Loucy (cell line): ENCODE measurements around the gene VPREB3.

Experiments used
- H2AFZ ChIP-seq: fragments of 200-600 bp; sonication (generic); 2 replicates; pipeline ENCODE4 v1.6.0; 2016; ENCODE audit warnings: antibody characterized with exemption, mild to moderate bottlenecking, low read length, moderate library complexity
- H3F3A ChIP-seq: fragments of 200-600 bp; 2 replicates; pipeline ENCODE4 v1.6.0; 2016; ENCODE audit warnings: antibody characterized with exemption, low read depth, mild to moderate bottlenecking
- H3K27me3 ChIP-seq: fragments of 200-600 bp; sonication (generic); 2 replicates; pipeline ENCODE4 v1.6.1; 2014; ENCODE audit warnings: low read length, mild to moderate bottlenecking; ENCODE audit not compliant: insufficient read depth, poor library complexity, severe bottlenecking
- H3K36me3 ChIP-seq: fragments of 200-600 bp; sonication (generic); 2 replicates; pipeline ENCODE4 v1.6.1; 2016; ENCODE audit warnings: low read length; ENCODE audit not compliant: insufficient read depth
- H3K4me1 ChIP-seq: fragments of 200-600 bp; sonication (generic); 2 replicates; pipeline ENCODE4 v1.5.1; 2014; ENCODE audit warnings: low read length, mild to moderate bottlenecking; ENCODE audit not compliant: insufficient read depth, poor library complexity, severe bottlenecking
- H3K4me2 ChIP-seq: fragments of 200-600 bp; sonication (generic); 2 replicates; pipeline ENCODE4 v1.6.0; 2014; ENCODE audit warnings: antibody characterized with exemption, low read length, low read depth, mild to moderate bottlenecking; ENCODE audit not compliant: poor library complexity, severe bottlenecking
- H3K4me3 ChIP-seq: fragments of 200-600 bp; sonication (generic); 2 replicates; pipeline ENCODE4 v1.5.1; 2014; ENCODE audit warnings: low read length, mild to moderate bottlenecking, mixed read lengths; ENCODE audit not compliant: poor library complexity, severe bottlenecking
- H3K79me2 ChIP-seq: fragments of 200-600 bp; sonication (generic); 2 replicates; pipeline ENCODE4 v1.6.1; 2014; ENCODE audit warnings: low read length; ENCODE audit not compliant: insufficient read depth
- H3K9ac ChIP-seq: fragments of 200-600 bp; sonication (generic); 2 replicates; pipeline ENCODE4 v1.6.0; 2014; ENCODE audit warnings: mild to moderate bottlenecking, low read depth, low read length, moderate library complexity; ENCODE audit not compliant: poor library complexity, severe bottlenecking
- H3K9me2 ChIP-seq: fragments of 200-600 bp; sonication (generic); replicated peaks from 2 replicates; pipeline ENCODE4 v1.6.1; 2016; ENCODE audit warnings: low read depth, low read length, mixed read lengths
- H3K9me3 ChIP-seq: fragments of 200-600 bp; sonication (generic); 2 replicates; pipeline ENCODE4 v1.6.1; 2014; ENCODE audit warnings: mild to moderate bottlenecking, antibody characterized with exemption, low read length, low read depth; ENCODE audit not compliant: insufficient read depth
- H4K20me1 ChIP-seq: fragments of 200-600 bp; sonication (generic); 2 replicates; pipeline ENCODE4 v1.6.0; 2014; ENCODE audit warnings: antibody characterized with exemption, low read length, mild to moderate bottlenecking; ENCODE audit not compliant: insufficient read depth, poor library complexity, severe bottlenecking
- CTCF ChIP-seq: fragments of 200-600 bp; sonication (generic); conservative IDR thresholded peaks from 2 replicates; pipeline ENCODE4 v1.5.1; 2014; ENCODE audit warnings: mild to moderate bottlenecking, antibody characterized with exemption, low read length
- EZH2phosphoT487 ChIP-seq: fragments of 200-600 bp; IDR thresholded peaks from 2 replicates; pipeline ENCODE4 v1.6.1; 2018; ENCODE audit warnings: antibody characterized with exemption, mild to moderate bottlenecking, moderate library complexity, borderline replicate concordance

VPREB3 gene, protein sequence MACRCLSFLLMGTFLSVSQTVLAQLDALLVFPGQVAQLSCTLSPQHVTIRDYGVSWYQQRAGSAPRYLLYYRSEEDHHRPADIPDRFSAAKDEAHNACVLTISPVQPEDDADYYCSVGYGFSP

GRCh38 chr22:23754220-23754919 is at the start of gene VPREB3:
Gene VPREB3 (minus strand): TSS chr22:23754425. CDS start chr22:23754363, 62 bp downstream.
- H3K36me3 ChIP-seq = no peaks in the 10 kb centered on the region
- peaks cover 13% of the 10 kb centered on the region; the same call in 1 of the 2 replicates for H3K79me2 ChIP-seq
- no peaks in the 10 kb centered on the region for H3K9me3 ChIP-seq
- H2AFZ ChIP-seq = no peak within 1 kb of the TSS
- H3K4me1 ChIP-seq = peaks cover 37% of the 10 kb centered on the region
- peaks cover 3% of the 10 kb centered on the region; the same call in 1 of the 2 replicates for H3F3A ChIP-seq
- TF ChIP-seq CTCF (no peak), EZH2phosphoT487 (no peak)
- no peak within 1 kb of the TSS for H3K9ac ChIP-seq
- no peak within 1 kb of the TSS for H3K4me3 ChIP-seq
- no peaks in the 10 kb centered on the region for H4K20me1 ChIP-seq
- no peaks in the 10 kb centered on the region for H3K9me2 ChIP-seq
- no peaks in the 10 kb centered on the region for H3K27me3 ChIP-seq
- no peak within 1 kb of the TSS for H3K4me2 ChIP-seq

DNA sequence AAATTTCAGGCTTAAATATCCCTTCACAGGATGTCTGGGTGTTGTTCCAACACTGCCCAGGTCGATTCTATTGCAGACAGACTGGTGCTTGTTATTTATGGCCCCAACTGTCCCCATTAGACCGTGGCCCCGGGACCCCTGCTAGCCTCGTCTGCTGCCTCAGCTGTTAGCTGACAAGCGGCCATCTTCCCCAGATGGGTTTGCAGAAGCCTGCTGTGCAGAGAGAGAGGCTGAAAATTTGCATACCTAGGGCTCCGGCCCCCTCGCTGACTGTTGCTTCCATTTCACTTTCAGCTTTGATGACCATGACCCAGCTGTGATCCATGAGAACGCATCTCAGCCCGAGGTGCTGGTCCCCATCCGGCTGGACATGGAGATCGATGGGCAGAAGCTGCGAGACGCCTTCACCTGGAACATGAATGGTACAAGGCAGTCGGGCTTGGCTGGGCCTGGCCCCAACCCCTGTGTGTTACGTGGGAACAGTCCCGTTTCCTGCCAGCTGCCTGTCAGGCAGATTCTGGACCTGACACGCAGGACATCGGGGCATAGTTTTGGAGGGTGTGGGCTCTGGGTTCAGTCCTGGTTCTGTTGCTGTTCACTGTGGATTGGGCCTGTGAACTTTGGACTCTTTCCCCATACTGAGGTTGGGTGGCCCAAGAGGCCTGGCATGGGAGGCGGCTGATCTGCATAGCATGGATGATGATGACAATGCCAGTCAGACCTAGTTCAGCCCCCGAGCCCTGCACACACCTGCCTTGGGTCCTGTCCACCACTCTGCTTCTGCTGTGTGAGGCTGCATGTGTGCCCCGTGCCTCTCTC is 49.0 kb upstream of the VPREB3 start:
- Histone ChIP-seq H4K20me1 (no peaks in the 10 kb centered on the region), H3K9me2 (no peaks in the 10 kb centered on the region), H3K36me3 (peaks cover 84% of the 10 kb centered on the region; the same call in 1 of the 2 replicates), H3K9me3 (no peaks in the 10 kb centered on the region), H3K27me3 (no peaks in the 10 kb centered on the region), H3K4me1 (no peaks in the 10 kb centered on the region), H3K79me2 (no peaks in the 10 kb centered on the region), H3F3A (no peaks in the 10 kb centered on the region), H3K4me2 (no peak overlapping the region), H3K9ac (no peak overlapping the region), H3K4me3 (no peak overlapping the region), H2AFZ (no peak overlapping the region)
- TF ChIP-seq CTCF = no peak
- no peak for TF ChIP-seq EZH2phosphoT487

DNA sequence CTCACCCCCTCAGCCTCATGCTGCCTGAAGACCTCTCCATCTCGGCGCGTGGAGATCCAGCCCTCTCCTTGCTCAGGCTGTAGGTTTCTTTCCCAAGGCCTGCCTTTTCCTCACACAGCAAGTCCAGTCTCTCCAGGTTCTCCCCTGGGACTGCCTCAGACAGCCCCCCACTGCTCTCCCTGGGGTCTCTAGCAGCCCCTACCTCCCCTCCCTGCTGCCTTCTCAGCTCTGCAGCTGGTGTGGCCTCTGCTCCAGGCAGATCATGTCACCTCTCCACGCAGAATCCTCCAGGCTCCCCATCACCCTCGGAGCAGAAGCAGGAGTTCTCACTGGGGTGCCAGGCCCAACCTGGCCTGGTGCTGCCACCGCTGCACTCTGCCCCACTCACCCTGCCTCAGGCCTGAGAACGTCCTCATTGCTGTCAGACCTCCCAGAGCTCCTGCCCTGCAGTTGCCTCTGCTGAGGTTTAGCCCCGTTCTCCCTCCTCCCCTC is 47.7 kb upstream of the VPREB3 start:
- Histone ChIP-seq H3K9me2 (no peaks in the 10 kb centered on the region), H3K9me3 (no peaks in the 10 kb centered on the region), H3K36me3 (peaks cover 84% of the 10 kb centered on the region; the same call in 1 of the 2 replicates), H2AFZ (no peak overlapping the region), H3K27me3 (no peaks in the 10 kb centered on the region), H3K9ac (no peak overlapping the region), H3K4me2 (no peak overlapping the region), H3F3A (no peaks in the 10 kb centered on the region), H3K4me1 (no peaks in the 10 kb centered on the region), H3K4me3 (no peak overlapping the region), H4K20me1 (no peaks in the 10 kb centered on the region), H3K79me2 (no peaks in the 10 kb centered on the region)
- TF ChIP-seq EZH2phosphoT487 (no peak), CTCF (no peak)
